CD1c-positive myeloid dendritic cell (primary cell): ENCODE results near the gene CCBE1.
"Not testable (repeated sequence)": the region's sequence is repeated elsewhere in the genome, so short reads cannot be mapped to it uniquely, and the experiment has no call there.

Experiments used
- DNase-seq: peaks from one replicate; pipeline ENCODE4 v3.0.0-alpha.2; 2016; ENCODE audit errors: extremely low spot score

The CCBE1 gene

DNA sequence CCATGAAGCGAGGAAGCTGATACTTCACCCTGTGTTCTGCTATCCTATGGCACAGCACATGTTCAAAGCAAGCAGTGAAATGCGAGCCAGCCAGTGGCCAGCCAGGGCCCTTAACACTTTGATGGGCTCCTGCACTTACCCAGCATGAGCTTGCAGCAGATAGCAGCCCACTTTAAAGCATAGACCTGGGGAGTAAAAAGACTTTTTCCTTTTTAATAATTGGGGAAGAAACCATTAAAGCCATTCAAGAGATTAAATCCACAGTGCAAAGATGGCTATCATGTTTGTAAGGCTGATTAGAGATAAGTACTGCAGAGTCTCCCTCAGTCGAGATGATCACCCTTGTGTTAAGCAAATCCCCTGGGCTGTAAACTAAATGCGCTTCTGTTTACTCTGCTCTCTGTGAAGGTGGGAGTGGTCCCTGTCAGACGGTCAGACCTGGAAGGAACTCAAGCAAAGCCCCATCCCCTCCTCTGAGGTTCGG is 15.7 kb downstream of the CCBE1 start:
- no peak for DNase-seq

DNA sequence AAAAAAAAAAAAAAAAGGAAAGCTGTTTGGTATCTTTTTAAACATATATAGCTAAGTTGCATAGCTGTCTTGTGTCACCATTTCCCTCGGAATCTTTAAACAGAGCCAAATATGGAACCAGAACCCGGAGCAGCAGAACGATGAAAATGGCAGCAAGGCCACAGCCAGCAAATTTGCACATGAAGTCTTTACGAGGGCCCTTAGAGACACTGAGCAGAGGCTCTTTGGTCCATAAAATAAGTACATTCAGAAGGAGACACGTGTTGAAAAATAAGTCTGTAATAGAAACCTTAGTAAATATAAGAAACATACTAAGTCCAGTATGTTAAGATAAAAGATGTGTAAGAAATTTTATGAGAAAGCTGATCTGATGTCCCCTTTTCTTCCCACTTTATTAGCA is 16.2 kb downstream of the CCBE1 start:
- DNase-seq, result no peak

DNA sequence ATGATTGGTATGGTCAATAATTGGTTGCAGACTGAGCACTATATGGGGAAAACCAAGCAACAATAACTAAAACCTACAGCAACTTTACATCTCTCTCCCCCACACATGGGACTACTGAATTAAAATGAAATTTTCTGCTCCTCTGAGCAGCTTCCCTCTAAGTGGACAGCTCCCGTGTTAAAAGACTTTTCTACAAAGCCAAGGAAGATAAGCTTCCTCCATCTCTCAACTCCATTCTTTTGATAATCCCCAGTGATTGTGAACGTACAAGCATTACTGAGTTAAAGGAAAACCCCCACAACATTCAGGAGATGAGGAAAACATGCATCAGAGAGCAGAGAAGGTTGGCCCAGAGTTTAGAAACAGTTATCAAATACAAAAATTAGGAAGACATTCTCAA is 21.9 kb downstream of the CCBE1 start:
- no peak for DNase-seq

DNA sequence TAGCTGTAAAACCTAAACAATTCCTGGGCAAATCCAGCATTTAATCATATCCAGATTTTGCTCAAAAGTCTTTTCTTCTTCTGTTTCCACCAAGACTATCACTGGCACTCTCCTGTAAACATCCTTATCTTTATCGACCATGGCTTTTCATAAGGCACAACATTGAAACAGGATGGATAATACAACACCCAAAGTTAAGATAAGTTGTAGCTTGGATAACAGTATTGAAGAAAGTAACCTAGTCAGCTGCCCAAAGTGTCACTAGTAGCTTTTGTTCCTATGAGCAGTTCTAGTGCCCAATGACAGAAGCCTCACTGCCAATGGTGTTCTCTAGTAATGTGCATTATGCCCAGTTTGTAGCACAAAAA is 22.3 kb downstream of the CCBE1 start:
- no peak for DNase-seq

DNA sequence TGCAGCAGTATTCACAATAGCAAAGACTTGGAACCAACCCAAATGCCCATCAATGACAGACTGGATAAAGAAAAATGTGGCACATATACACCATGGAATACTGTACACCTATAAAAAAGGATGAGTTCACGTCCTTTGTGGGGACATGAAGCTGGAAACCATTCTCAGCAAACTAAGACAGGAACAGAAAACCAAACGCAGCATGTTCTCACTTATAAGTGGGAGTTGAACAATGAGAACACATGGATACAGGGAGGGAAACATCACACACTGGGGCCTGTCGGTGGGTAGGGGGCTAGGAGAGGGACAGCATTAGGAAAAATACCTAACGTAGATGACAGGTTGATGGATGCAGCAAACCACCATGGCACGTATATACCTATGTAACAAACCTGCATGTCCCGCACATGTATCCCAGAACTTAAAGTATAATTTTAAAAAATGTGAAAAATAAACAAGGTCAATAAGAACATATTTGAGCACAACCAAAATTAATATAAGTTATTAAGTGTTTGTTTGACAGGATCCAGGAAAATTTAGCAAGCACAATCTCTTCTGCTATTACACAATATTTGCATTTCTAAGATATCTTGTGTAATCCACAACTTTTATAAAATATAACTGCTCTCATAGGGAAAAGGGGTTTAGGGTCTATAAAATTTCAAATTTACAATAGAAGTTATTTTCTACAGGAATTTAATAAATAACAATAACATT is 22.9 kb downstream of the CCBE1 start:
- DNase-seq, result no peak

DNA sequence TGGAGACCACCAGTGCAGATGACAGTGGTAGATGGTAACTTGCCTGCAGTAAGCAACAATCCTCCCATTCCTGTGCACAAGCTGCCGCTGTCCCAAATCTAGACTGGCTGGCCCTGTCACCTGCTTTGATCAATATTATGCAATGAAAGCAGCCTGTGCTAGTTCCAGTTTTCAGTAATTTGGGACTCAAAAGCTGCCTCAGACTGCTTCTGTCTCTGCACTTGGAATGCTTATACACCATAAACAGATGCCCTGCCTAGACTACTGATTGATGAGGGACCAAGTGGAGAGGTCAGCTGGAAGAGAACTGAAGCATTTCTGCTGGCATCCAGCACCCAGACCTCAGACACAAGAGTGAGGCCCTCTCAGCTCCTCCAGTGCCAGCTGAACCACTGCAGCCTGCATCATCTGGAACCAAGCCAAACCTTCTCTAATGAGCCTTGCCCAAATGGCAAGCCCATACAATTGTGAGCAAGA is 24.9 kb downstream of the CCBE1 start:
- DNase-seq, result no peak

DNA sequence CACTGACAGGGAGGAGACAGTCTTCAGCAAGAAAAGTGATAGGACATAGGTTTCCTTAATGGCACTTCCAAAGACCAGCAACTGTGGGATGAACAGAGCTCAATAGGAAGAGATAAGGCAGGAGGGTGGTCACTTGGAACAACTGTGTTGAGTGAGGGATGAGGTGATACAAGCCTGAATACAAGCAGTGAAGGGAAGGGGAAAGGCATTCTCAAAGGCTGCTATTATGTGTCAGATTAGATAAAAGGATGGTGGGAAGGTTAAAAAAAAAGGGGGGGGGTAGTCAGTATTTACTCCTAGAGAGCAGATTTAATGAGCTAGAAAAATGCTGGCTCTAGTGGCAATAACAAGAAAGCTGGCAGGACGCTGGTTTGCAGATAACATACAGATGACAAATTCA is 25.7 kb downstream of the CCBE1 start:
- DNase-seq, result no peak

DNA sequence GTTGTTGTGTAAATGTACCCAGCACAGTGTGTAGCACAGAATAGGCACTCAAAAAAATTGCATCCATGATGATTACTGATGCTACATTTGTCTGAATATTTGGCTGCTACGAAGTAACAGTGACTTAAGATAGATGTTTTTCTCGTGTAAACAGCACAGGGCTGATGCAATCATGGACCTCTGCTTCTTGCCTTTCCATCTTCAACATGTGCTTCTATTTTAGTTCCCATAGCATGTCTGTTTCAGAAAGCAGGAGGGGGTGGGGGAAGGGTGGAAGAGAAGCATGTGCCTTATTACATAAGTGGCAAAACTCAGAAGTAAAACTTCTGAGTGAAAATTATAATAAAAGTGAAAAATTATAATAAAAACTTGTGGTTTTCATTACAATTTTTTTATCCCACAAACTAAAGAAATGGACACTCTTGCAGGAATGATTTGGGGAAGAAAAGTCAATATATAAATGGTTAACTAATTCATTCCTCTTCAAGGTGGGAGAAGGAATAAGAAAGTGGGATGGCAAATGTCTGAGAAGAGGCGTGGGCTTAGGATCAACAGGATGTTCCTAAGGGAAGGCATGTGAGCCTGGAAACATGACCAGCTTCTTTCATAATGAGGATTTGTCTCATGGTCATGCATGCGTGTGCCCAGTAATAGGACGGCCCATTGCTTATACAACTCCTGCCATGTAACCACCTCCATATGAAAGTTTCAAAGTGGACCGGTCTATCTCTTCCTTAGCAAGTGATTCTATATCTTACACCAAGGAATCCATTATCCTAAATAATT is 27.2 kb downstream of the CCBE1 start:
- no peak for DNase-seq

DNA sequence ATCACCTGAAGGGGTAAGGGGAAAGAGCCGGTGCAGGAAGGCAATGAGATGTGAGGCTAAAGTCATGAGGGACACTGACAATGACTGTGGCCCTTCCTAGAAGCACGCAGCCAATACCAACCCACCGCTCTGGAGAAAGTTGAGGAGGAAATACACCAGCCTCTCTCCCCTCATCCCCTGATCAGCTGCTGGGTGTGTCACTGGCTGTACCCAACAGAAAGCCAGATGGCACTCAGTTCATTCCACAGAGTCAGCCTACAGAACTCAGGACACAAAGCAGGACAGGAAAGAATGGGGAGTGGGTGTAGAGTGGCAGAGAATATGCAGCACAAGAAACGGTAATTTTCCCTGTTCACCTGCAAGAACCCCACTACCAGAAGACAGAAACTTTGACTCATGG is 29.7 kb downstream of the CCBE1 start:
- no peak for DNase-seq

DNA sequence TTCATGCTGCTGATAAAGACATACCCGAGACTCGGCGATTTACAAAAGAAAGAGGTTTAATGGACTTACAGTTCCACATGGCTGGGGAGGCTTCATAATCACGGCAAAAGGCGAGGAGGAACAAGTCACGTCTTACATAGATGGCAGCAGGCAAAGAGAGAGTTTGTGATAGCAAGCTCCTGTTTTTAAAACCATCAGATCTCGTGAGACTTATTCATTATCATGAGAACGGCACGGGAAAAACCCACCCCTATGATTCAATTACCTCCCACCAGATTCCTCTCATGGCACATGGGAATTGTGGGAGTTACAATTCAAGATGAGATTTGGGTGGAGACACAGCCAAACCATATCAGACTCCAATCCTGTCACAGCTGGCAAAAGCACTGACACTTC is 31.2 kb downstream of the CCBE1 start:
- not testable (repeated sequence) for DNase-seq

DNA sequence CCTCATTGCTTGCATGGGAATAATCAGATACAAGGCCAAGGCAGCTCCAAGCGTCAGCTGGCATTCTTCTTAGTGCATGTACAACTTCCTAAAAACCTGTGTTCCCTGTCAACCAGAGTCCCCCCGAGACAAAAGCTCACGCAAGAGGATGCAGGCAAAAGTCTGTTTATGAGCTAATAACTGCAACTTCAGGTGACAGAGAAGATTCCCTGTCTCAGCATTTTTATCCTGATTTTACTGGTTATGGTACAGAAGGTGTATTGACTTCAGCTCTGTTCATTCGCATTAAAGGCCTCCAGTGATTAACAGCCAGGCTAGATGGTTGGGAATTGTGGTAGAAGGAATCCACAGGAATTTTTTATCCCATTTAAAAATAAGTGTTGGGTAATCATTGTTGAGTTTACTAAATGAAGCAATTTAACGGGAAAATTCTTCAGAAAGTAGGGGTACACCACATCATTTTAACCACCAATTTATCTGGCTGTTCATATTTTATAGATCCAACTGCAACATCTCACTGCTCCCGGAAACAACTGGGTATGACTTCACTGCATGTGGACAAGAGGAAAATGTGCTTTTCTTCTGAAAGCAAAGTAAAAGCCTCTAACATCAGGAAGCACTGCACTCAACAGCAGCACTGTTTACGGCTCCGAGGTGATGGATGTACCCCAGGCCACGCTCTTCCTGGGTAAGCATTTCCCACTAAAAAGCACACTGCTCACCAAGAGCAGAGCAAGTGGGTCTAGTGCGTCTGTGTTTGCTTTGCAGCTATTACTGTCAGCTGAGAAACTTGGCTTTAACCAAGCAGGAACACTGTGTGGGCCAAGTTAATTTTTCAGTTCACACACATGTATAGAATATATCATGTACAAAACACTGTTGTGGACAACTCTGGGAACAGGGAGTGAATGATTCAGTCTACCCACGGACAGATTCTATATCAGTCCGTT is 31.9 kb downstream of the CCBE1 start:
- DNase-seq, result no peak

DNA sequence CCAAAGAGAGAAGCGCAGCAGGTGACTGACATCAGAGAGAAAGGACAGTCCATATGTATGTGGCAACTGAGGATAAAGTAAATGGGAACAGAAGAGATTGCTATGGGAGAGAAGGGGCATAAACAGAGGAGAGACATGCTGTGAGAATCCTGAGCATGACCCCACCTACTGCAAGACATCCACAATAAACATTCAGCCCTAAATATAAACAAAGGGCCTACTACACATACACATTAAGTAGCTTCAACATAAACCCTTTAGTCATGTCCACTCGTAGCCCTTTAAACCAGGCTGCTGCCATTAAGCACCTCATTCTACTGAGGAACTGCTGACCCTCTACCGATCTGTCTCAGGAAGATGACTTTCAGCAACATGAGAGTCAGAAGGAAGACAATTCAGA is 32.9 kb downstream of the CCBE1 start:
- DNase-seq, result no peak

DNA sequence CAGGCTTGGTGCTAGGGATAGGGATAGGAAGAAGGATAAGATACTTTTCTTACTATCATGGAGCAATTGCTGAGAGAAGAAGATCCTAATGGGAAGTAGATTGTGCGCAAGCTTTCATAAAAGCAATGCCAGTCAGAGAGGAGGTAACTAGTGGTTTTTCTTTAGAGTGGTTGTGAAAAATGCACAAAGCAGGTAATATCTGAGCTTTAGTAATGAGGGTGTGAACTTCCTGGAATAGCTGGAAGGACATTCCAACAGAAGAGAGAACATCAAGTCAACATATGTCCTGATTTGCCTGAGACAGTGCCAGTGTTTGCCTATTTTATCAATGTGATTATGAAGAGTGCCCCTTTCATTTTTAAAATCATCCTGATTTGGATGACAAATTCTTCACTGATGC is 34.1 kb downstream of the CCBE1 start:
- no peak for DNase-seq

DNA sequence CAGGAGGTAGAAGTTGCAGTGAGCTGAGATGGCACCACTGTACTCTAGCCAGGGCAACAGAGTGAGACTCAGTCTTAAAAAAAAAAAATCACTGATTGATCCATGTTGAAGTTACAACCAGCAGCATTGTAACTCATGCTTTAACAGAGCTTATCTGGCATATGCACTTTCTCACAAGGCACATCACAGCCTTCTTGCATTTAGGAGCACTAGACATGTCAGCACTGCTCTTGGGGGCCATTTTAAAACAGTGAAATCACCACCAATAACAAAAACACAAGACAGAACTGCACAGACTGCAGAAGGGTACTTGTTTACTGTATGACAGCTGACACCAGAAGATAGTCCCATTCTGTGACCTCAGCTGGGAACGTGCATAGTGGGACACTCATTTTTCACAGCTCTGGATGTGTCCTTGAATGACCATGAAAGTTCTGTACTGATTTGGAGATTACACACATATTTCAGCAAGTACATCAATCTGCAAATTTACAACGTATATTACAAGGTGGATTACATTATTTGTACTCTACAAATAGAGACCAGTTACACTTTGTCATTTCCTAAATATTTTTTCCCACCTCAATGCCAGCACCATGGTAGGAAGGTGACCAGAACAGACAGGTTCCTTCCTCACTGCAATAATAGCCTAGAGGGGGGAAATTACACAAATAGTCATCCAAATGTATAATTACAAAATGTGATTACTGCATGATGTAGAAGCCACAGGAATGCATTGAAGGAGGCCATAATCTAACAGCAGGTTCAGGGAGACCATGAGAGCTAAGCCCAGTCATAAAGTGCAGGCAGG is 35.1 kb downstream of the CCBE1 start:
- DNase-seq, result no peak

DNA sequence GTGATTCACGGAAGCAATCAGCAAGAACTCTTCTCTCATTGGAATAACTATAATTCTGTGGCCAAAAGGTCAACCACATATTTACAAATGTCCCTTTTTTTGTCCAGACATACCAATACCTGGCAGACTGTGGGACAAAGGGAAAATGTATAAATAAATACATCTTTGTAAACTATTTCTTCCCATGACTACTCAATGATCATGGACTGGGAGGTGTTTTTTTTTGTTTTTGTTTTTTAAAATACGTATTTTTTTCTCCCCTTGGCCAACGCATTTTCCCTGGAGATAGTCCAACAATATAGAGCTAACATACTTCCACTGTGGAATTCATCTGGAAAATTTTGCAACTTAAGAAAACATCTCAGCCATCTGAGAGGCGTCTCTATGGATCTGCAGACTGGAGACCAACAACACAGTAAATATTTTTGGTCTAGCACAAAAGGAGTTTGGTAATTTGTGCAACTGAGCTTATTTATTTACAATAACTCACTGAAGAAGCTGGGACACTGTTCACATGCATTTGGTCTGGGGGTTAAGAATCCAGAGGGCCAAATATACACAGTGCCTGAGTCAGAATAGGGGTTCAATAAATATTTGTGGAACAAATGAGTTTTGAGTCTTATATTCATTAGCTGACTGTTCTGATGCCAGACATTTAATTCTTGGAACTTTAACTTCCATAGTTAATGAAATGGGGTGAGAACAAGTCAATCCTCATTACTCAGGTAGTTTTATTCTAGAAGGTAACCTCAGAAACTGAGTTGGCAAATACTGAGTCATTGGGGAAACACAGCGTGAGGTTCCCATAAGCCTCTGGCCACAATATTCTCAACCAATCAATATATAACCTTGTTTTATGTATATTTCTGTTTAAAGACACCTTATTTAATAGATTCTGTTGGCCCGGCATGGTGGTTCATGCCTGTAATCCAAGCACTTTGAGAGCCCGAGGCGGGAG is 36.2 kb downstream of the CCBE1 start:
- no peak for DNase-seq

DNA sequence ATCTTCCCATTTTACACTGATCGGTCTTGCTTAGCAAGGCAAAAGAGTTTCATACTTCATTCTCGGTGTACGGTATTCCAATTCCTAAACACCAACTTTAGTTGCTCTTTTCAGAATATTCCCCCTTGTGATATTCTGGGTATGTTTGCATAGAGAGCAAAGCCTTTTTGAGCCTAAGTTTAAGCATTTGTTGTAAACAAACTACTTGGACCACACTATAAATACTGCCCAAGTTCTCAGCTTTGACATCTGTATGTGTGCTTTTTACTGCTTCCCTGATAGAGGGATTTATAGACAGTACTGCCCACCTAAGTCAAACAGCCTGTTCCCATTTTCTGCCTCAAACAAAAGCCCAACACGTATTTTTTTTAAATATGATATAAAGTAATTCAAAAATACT is 36.9 kb downstream of the CCBE1 start:
- no peak for DNase-seq

DNA sequence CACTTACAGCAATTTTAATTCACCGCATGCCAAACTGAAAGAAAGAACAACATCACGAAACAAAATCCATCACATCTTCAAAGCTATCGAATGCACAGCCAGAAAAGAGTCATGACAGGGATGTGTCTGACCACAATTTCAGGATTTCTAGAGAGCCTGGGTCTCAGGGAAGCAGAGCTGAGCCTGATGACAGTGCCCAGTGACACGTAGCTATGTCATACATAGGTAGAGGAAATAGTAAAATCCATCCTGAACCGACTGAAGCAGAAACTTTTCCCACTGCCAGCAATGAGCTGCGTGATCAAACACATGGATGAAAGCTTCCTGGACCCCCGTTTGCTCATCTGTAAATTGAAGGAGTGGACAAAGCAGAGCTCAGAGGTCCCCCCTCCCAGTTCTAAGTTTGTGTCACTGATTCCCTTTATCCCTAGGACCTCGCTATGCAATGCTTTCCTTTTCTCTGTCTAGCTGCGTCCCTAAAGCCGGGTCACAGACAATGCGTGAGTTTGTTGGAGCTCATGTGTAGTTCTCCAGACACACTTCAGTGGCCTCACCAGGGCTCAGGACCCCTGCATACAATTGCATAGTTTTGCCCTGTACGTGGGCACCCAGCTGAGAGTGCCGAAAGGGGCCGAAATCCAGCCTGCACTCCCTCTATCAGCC is 37.6 kb downstream of the CCBE1 start:
- DNase-seq, result no peak

DNA sequence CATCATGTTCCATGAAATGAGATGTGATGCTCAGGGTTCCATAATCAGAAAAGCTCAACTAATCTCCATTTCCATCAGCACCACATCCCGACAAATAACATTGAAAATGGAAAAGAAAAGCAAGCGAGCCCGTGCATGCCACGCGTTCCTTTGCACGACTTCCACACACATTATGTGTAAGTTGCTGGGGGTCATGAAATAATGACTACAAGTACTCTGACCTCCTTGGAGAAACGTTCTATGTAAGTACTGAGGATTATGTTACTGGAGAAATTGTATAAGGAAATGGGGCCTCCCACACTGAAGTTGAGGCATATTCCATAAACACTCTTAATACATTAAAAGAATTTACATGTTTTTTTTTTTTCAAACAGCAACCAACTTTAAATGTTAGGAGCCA is 38.3 kb downstream of the CCBE1 start:
- DNase-seq, result no peak

DNA sequence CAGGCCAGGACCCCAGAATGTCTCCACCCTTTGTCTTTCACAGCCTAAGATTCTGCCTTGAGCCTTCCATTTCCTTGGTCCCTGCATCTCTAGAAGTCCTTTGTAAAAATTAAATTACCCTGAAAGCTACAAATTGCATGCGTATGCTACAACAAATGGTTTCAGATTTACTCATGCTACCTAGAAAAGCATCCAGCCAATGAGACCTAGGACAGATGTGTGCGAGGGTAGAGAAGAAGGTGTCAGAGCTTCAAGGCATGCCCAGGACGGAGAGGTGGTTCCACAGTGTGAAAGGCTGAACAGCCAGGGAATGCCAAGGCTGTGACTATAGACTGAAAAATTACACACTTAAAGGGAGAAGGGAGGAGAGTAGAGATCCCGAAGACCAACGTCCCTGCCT is 40.2 kb downstream of the CCBE1 start:
- no peak for DNase-seq
